NT2/D1 (cell line): Measurements from ENCODE around the gene GNG7.
"Not testable (repeated sequence)": the region's sequence is repeated elsewhere in the genome, so short reads cannot be mapped to it uniquely, and the experiment has no call there.

Source experiments
- DNase-seq: peaks from one replicate; pipeline ENCODE4 v3.0.0-alpha.2; 2011; ENCODE audit warnings: low read depth, low spot score
- H3K27me3 ChIP-seq: 2 replicates; pipeline ENCODE4 v1.6.0; 2011; ENCODE audit warnings: mild to moderate bottlenecking; ENCODE audit not compliant: insufficient read length, insufficient read depth
- H3K36me3 ChIP-seq: 2 replicates; pipeline ENCODE4 v1.6.1; 2011; ENCODE audit warnings: mild to moderate bottlenecking, low read length, mixed read lengths; ENCODE audit not compliant: insufficient read depth, insufficient read length
- H3K4me1 ChIP-seq: 2 replicates; pipeline ENCODE4 v1.5.1; 2011; ENCODE audit not compliant: insufficient read depth, insufficient read length
- H3K4me3 ChIP-seq: 2 replicates; pipeline ENCODE4 v1.5.1; 2011; ENCODE audit warnings: low read depth; ENCODE audit not compliant: insufficient read length
- H3K9ac ChIP-seq: 2 replicates; pipeline ENCODE4 v1.6.0; 2011; ENCODE audit warnings: low read depth; ENCODE audit not compliant: insufficient read length
- H3K9me3 ChIP-seq: 2 replicates; pipeline ENCODE4 v1.5.1; 2011; ENCODE audit warnings: mild to moderate bottlenecking, low read length; ENCODE audit not compliant: insufficient read depth
- SUZ12 ChIP-seq: IDR thresholded peaks from 2 replicates; pipeline ENCODE4 v1.6.1; 2011; ENCODE audit not compliant: insufficient read length, insufficient read depth; ENCODE audit errors: extremely low read depth
- YY1 ChIP-seq: IDR thresholded peaks from 2 replicates; pipeline ENCODE4 v1.6.1; 2011; ENCODE audit not compliant: insufficient read length, insufficient read depth
- ZNF274 ChIP-seq: IDR thresholded peaks from 2 replicates; pipeline ENCODE4 v1.6.1; 2011; ENCODE audit warnings: mild to moderate bottlenecking, low read depth, low read length

The GNG7 gene

GRCh38 chr19:2608602-2608922 lies 93.9 kb downstream of the GNG7 start:
- H3K36me3 ChIP-seq: peaks cover 5% of the 10 kb centered on the region
- no peak for DNase-seq
- peaks cover 6% of the 10 kb centered on the region; the same call in 1 of the 2 replicates for H3K9me3 ChIP-seq
- no peaks in the 10 kb centered on the region for H3K27me3 ChIP-seq
- H3K4me1 ChIP-seq: peaks cover 6% of the 10 kb centered on the region
- no peak overlapping the region for H3K4me3 ChIP-seq
- TF ChIP-seq YY1: no peak
- no peak for TF ChIP-seq SUZ12
- TF ChIP-seq ZNF274: no peak
- peak overlapping the region; percentile 29 for H3K9ac ChIP-seq

GRCh38 chr19:2607712-2608601 lies 94.5 kb downstream of the GNG7 start:
- Histone ChIP-seq H3K9me3 (peaks cover 6% of the 10 kb centered on the region; the same call in 1 of the 2 replicates), H3K9ac (peak overlapping the region; percentile 44), H3K4me3 (no peak overlapping the region), H3K27me3 (no peaks in the 10 kb centered on the region), H3K4me1 (peaks cover 6% of the 10 kb centered on the region), H3K36me3 (peaks cover 5% of the 10 kb centered on the region)
- DNase-seq: no peak
- TF ChIP-seq YY1 (no peak), ZNF274 (no peak), SUZ12 (no peak)

GRCh38 chr19:2606774-2607173 lies 95.7 kb downstream of the GNG7 start:
- not testable (repeated sequence) for DNase-seq, H3K9me3 ChIP-seq, H3K36me3 ChIP-seq, H3K4me3 ChIP-seq, H3K27me3 ChIP-seq, H3K9ac ChIP-seq, H3K4me1 ChIP-seq

GRCh38 chr19:2605889-2606288 lies 96.6 kb downstream of the GNG7 start:
- H3K4me3 ChIP-seq, DNase-seq, H3K9me3 ChIP-seq, H3K9ac ChIP-seq, H3K4me1 ChIP-seq, H3K27me3 ChIP-seq, H3K36me3 ChIP-seq: not testable (repeated sequence)

GRCh38 chr19:2604747-2605329 lies 97.7 kb downstream of the GNG7 start:
- no peak for DNase-seq

GRCh38 chr19:2603334-2603733 lies 99.2 kb downstream of the GNG7 start:
- TF ChIP-seq SUZ12 (no peak), YY1 (no peak), ZNF274 (no peak)
- Histone ChIP-seq H3K9ac (no peak overlapping the region), H3K4me1 (peaks cover 4% of the 10 kb centered on the region), H3K27me3 (no peaks in the 10 kb centered on the region), H3K4me3 (peak overlapping the region; percentile 10), H3K9me3 (peaks cover 6% of the 10 kb centered on the region; the same call in 1 of the 2 replicates), H3K36me3 (peaks cover 5% of the 10 kb centered on the region)
- DNase-seq: peak; percentile 55

More at GRCh38 chr19:2604747-2605329, 97.7 kb downstream of the GNG7 start:
- Histone ChIP-seq H3K9me3 (peaks cover 6% of the 10 kb centered on the region; the same call in 1 of the 2 replicates), H3K36me3 (peaks cover 5% of the 10 kb centered on the region), H3K4me1 (peaks cover 6% of the 10 kb centered on the region), H3K4me3 (no peak overlapping the region), H3K27me3 (no peaks in the 10 kb centered on the region), H3K9ac (no peak overlapping the region)
- no peak for TF ChIP-seq SUZ12
- no peak for TF ChIP-seq YY1
- no peak for TF ChIP-seq ZNF274

- H3K36me3 ChIP-seq: peaks cover 5% of the 10 kb centered on the region
- no peak for TF ChIP-seq SUZ12
- TF ChIP-seq ZNF274: no peak
- TF ChIP-seq YY1: no peak
- no peaks in the 10 kb centered on the region for H3K27me3 ChIP-seq
- H3K9me3 ChIP-seq: peaks cover 6% of the 10 kb centered on the region; the same call in 1 of the 2 replicates
- H3K4me1 ChIP-seq: peaks cover under 1% of the 10 kb centered on the region
- peak overlapping the region; percentile 3 for H3K4me3 ChIP-seq
- peak; percentile 68 for DNase-seq
- peak overlapping the region; percentile 65 for H3K9ac ChIP-seq
Measured at GRCh38 chr19:2602391-2603181, 99.9 kb downstream of the GNG7 start.
